Mesothelial cell of epicardium (in vitro differentiated cells): ENCODE results near the gene MIDN. TPM values are rescaled to one million over a fixed set of nuclear protein-coding genes. Genes with fewer than 3 reads are reported as not detected.
A peak's percentile ranks its signal among the peaks of the same experiment; 100 is the strongest.

Experiments
- DNase-seq, 2 experiments: peaks; one replicate each; pipeline ENCODE4 v3.0.0; 2021; ENCODE audit warnings: low spot score in 2 of 2; ENCODE audit not compliant: unreplicated experiment in 2 of 2
- H3K27ac Mint-ChIP-seq: 2 replicates; pipeline ENCODE4 v1.8.0; 2021; ENCODE audit warnings: mixed read lengths
- H3K27me3 Mint-ChIP-seq: 2 replicates; pipeline ENCODE4 v1.8.0; 2021; ENCODE audit warnings: low read depth, mixed read lengths
- H3K36me3 Mint-ChIP-seq: 2 replicates; pipeline ENCODE4 v1.8.0; 2021; ENCODE audit warnings: mixed read lengths
- H3K4me1 Mint-ChIP-seq: 2 replicates; pipeline ENCODE4 v1.8.0; 2021; ENCODE audit warnings: mixed read lengths
- H3K4me3 Mint-ChIP-seq: 2 replicates; pipeline ENCODE4 v1.8.0; 2021; ENCODE audit warnings: mild to moderate bottlenecking, moderate library complexity, mixed read lengths
- H3K9me3 Mint-ChIP-seq: 2 replicates; pipeline ENCODE4 v1.8.0; 2021; ENCODE audit warnings: mixed read lengths
- total RNA-seq: library from RNA; stranded (reverse); gene quantifications from 3 replicates; pipeline ENCODE4 v1.2.1, GENCODE V29; 2021
- TF ChIP-seq, protein P1 (sequence below): fragments of 200-600 bp; sonication (generic); IDR thresholded peaks from one replicate; pipeline ENCODE4 v1.5.0; 2021; ENCODE audit warnings: antibody characterized with exemption; ENCODE audit not compliant: unreplicated experiment

MIDN gene
- total RNA-seq, 1 donor from 2014 or later, result 177 TPM

DNA sequence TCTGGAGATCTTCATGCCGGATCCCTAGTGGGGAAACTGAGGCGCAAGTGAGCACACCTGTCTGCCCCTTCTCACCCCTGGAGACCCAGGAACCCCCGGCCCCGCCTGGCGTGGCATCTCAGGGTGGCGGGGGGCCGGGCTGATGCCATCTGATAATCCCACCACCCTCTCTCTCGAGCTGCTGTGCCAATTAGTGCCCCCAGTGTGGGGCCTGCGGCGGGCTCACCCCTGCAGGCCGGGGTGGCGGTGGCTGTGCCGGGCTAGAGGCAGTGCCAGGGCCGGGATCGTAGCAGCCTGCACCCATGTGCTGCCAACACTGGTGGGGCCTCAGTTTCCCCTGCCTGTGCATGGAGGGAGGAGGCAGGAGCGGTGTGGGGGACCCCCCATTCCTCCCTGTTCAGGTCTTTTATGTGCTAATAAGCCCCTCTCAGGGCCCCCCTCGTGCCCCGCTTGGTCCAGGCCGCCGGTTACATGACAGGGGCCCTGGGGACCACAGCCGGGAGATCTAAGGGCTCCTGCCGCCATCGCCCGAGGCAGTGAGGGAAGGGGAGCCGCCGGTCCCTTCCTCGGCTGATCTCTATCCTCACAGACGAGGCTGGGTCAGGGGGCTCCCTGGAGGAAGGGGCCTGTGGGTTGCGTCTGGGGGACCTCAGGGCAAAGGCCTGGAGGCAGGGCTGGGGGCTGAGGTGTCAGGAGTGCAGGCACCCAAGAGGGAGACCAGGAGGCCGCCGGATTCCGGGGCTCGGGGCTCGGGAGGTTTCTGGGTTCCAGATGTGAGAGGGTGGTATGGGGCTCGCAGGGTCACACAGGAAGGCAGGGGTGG is 45.6 kb downstream of the MIDN start:
- TF ChIP-seq, protein P1, sequence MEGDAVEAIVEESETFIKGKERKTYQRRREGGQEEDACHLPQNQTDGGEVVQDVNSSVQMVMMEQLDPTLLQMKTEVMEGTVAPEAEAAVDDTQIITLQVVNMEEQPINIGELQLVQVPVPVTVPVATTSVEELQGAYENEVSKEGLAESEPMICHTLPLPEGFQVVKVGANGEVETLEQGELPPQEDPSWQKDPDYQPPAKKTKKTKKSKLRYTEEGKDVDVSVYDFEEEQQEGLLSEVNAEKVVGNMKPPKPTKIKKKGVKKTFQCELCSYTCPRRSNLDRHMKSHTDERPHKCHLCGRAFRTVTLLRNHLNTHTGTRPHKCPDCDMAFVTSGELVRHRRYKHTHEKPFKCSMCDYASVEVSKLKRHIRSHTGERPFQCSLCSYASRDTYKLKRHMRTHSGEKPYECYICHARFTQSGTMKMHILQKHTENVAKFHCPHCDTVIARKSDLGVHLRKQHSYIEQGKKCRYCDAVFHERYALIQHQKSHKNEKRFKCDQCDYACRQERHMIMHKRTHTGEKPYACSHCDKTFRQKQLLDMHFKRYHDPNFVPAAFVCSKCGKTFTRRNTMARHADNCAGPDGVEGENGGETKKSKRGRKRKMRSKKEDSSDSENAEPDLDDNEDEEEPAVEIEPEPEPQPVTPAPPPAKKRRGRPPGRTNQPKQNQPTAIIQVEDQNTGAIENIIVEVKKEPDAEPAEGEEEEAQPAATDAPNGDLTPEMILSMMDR, result no peak
- Mint-ChIP-seq H3K27me3 (no peaks in the 10 kb centered on the region), H3K4me3 (no peak overlapping the region), H3K36me3 (no peaks in the 10 kb centered on the region), H3K27ac (no peak overlapping the region), H3K9me3 (no peaks in the 10 kb centered on the region), H3K4me1 (no peaks in the 10 kb centered on the region)
- no peak for DNase-seq

DNA sequence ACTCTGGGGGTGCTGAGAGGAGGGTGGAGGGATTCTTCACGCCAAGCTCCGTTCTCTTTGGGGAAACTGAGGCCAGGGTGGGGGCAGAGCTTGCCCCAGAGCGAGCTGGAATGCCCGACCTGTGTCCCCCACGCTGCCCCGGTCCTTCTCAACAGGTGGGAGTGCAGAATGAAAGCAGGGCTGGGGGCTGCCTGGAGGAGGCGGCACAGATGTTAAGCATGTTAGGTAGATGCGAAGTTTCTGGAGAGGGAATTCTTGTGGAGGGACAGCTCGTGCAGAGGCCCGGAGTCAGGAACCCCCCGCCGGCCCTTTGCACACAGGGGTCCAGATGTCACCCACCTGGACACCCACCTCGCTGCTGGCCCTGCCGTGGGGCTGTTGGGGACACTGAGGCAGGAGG is 46.3 kb downstream of the MIDN start:
- DNase-seq, result no peak
- H3K9me3 Mint-ChIP-seq, result no peaks in the 10 kb centered on the region
- TF ChIP-seq, protein P1, result no peak
- no peaks in the 10 kb centered on the region for H3K36me3 Mint-ChIP-seq
- H3K27ac Mint-ChIP-seq, result no peak overlapping the region
- no peak overlapping the region for H3K4me3 Mint-ChIP-seq
- no peaks in the 10 kb centered on the region for H3K4me1 Mint-ChIP-seq
- no peaks in the 10 kb centered on the region for H3K27me3 Mint-ChIP-seq

DNA sequence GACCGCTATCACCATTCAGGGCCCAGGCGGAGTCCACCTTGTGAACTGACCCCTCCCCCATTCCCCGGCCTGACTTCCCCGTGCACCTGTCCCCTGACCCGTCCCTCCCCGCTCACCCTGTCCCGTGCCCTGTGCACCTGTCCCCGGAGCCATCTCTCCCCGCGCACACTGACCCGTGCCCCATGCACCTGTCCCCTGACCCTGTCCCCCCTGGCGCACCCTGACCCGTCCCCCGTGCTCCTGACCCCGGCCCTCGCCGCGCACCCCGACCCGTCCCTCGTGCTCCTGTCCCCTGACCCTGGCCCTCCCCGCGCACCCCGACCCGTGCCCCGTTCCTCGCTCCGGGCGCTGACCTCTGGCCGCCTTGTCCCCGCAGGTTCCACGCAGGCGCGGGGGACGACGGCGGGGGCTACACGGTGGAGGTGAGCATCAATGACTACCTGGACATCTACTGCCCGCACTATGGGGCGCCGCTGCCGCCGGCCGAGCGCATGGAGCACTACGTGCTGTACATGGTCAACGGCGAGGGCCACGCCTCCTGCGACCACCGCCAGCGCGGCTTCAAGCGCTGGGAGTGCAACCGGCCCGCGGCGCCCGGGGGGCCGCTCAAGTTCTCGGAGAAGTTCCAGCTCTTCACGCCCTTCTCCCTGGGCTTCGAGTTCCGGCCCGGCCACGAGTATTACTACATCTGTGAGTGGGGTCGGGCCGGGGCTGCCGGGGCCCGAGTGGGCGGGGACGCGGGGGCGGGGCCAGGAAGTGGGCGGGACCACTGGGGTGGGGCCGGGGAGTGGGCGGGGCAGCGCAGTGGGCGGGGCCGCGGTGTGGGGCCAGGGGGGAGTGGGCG is 47.0 kb downstream of the MIDN start:
- no peaks in the 10 kb centered on the region for H3K36me3 Mint-ChIP-seq
- H3K4me1 Mint-ChIP-seq, result no peaks in the 10 kb centered on the region
- peak overlapping the region; percentile 30 for H3K4me3 Mint-ChIP-seq
- no peaks in the 10 kb centered on the region for H3K27me3 Mint-ChIP-seq
- DNase-seq, result no peak
- TF ChIP-seq, protein P1, result no peak
- H3K27ac Mint-ChIP-seq, result no peak overlapping the region
- H3K9me3 Mint-ChIP-seq, result no peaks in the 10 kb centered on the region

DNA sequence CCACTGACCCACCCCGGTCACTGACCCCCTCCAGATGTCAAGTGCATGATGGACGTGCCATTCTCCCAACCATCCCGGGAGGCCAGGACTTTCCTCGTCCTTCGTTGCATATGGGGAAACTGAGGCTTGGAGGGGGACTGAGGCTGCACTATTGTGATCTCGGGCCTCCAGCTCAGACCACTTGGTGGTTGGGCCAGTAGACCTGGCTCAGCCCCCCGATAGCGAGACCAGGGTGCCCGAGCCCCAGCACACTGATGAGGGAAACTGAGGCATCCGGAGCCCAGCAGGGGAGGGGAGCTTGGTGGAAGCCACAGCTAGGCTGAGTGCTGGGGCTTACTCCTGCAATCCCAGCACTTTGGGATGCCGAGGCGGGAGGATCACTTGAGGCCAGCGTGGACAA is 47.7 kb downstream of the MIDN start:
- Mint-ChIP-seq H3K27me3 (no peaks in the 10 kb centered on the region), H3K9me3 (no peaks in the 10 kb centered on the region), H3K4me1 (no peaks in the 10 kb centered on the region), H3K4me3 (no peak overlapping the region), H3K36me3 (no peaks in the 10 kb centered on the region), H3K27ac (no peak overlapping the region)
- DNase-seq, result no peak
- TF ChIP-seq, protein P1, result no peak

DNA sequence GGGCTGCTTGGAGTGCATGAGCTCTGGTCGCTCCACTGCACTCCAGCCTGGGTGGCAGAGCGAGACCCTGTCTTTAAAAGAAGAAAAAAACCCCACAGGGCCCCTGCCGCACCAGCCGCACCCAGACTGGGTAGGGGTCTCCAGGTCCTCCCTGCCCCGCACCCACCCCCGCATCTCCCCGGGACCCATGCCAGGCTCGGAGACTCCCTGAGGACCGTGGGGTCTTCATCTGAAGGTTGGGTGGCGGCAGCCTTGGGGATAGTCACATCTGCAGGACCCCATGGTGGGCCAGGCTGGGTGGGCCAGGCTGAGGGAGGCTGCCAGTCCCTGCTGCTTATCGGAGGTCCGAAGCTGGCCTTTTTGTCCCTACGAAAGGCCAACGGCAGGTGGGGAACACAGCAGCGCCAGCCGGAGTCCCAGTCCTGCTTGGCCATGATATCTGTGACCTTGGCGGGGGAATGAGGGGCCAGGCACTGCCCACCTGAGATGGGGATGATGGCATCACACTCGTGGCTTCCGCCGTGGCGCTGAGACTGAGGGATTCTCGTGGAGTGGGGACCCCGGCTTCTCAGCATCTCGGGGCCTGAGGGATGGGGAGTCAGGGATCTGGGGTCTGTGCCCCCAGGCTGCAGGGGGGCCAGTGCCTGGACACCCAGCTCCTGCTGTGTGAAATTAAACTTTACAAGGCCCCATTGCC is 48.3 kb downstream of the MIDN start:
- no peaks in the 10 kb centered on the region for H3K27me3 Mint-ChIP-seq
- no peak overlapping the region for H3K4me3 Mint-ChIP-seq
- DNase-seq, result no peak
- H3K27ac Mint-ChIP-seq, result no peak overlapping the region
- H3K9me3 Mint-ChIP-seq, result no peaks in the 10 kb centered on the region
- TF ChIP-seq, protein P1, result no peak
- H3K4me1 Mint-ChIP-seq, result no peaks in the 10 kb centered on the region
- H3K36me3 Mint-ChIP-seq, result no peaks in the 10 kb centered on the region
